Left hindlimb (tissue), 1 donor: ENCODE results near the gene PREB.
"Not testable (repeated sequence)": the region's sequence is repeated elsewhere in the genome, so short reads cannot be mapped to it uniquely, and the experiment has no call there.

Source experiments
- DNase-seq: peaks from one replicate; pipeline ENCODE4 v3.0.0-alpha.2; 2018

PREB gene

GRCh38 chr2:27125104-27125503 lies 9.3 kb downstream of the PREB start:
- no peak for DNase-seq

- DNase-seq = peak; percentile 55
Observed at GRCh38 chr2:27123302-27124150, 10.9 kb downstream of the PREB start, which contains the start of gene ABHD1. TSS of gene ABHD1 (plus strand) at chr2:27123815. CDS start at chr2:27123949, 134 bp downstream.

GRCh38 chr2:27122791-27123190 lies 11.6 kb downstream of the PREB start:
- DNase-seq = no peak

GRCh38 chr2:27121906-27122305 lies 12.5 kb downstream of the PREB start:
- DNase-seq = no peak

- DNase-seq = not testable (repeated sequence)
Observed at GRCh38 chr2:27119330-27119670, 15.1 kb downstream of the PREB start.

GRCh38 chr2:27118525-27119329 lies 15.7 kb downstream of the PREB start, which contains the start of gene CGREF1:
TSS of gene CGREF1 (minus strand) at chr2:27119128. CDS start at chr2:27104366, 14,762 bp downstream.
- no peak for DNase-seq

GRCh38 chr2:27117995-27118524 lies 16.4 kb downstream of the PREB start:
- no peak for DNase-seq

GRCh38 chr2:27115519-27115918 lies 18.9 kb downstream of the PREB start:
- no peak for DNase-seq

- not testable (repeated sequence) for DNase-seq
Observed at GRCh38 chr2:27111392-27112078, 22.9 kb downstream of the PREB start.

- not testable (repeated sequence) for DNase-seq
Observed at GRCh38 chr2:27110603-27111352, 23.7 kb downstream of the PREB start.

GRCh38 chr2:27109083-27109482 lies 25.4 kb downstream of the PREB start:
- no peak for DNase-seq

GRCh38 chr2:27108221-27108620 lies 26.2 kb downstream of the PREB start:
- DNase-seq = no peak

GRCh38 chr2:27105981-27106380 lies 28.5 kb downstream of the PREB start:
- DNase-seq = no peak

- DNase-seq = no peak
Observed at GRCh38 chr2:27102329-27102728, 32.1 kb downstream of the PREB start.

GRCh38 chr2:27100036-27100435 lies 34.4 kb downstream of the PREB start:
- DNase-seq = no peak

- no peak for DNase-seq
Observed at GRCh38 chr2:27099334-27099955, 35.0 kb downstream of the PREB start.

GRCh38 chr2:27097341-27097740 lies 37.1 kb downstream of the PREB start:
- DNase-seq = no peak

GRCh38 chr2:27096748-27097297 lies 37.6 kb downstream of the PREB start:
- no peak for DNase-seq

GRCh38 chr2:27095745-27096651 lies 38.4 kb downstream of the PREB start:
- no peak for DNase-seq

- no peak for DNase-seq
Observed at GRCh38 chr2:27095427-27095744, 39.0 kb downstream of the PREB start.
